Measurements from ENCODE around the gene TMEM130. TPM values are rescaled to one million over a fixed set of nuclear protein-coding genes. Genes with fewer than 3 reads are reported as not detected.
A peak's percentile ranks its signal among the peaks of the same experiment; 100 is the strongest.

Gene TMEM130
- total RNA-seq, 1 experiment from 2014 or later = 1.7 TPM

GRCh38 chr7:98866351-98866750 is 3.5 kb downstream of the TMEM130 start:
- H3T11ph ChIP-seq (ENCODE audit: low read length) = no peak overlapping the region
- TF ChIP-seq CTCF (conservative IDR thresholded peaks at IDR 0.05) = no peak
- Mint-ChIP-seq H3K9me3 (no peaks in the 10 kb centered on the region), H3K36me3 (ENCODE audit: insufficient read depth in 1 of 3, low read depth in 3 of 3) (no peaks in the 10 kb centered on the region), H3K4me1 (peaks cover 5 to 19% of the 10 kb centered on the region in 2 experiments), H3K27me3 (ENCODE audit: low read depth) (peaks cover 46% of the 10 kb centered on the region), H3K4me3 (no peak overlapping the region), H3K27ac (0 out of 7 replicates have a peak overlapping the region, but pooled peaks of 1 of the 3 experiments have one; percentile 55)
- no peaks in the 10 kb centered on the region for H3K79me1 ChIP-seq (ENCODE audit: insufficient read depth, low read depth, low read length, poor library complexity, severe bottlenecking)
- H3K27me3 ChIP-seq (ENCODE audit: insufficient read depth, low read length) = peaks cover 12% of the 10 kb centered on the region; the same call in 1 of the 2 replicates
- H4K20me1 ChIP-seq (ENCODE audit: control insufficient read depth, insufficient read depth, insufficient read length) = no peaks in the 10 kb centered on the region
- H3K23me2 ChIP-seq (ENCODE audit: insufficient read length, low read depth, low read length, poor library complexity, severe bottlenecking) = peaks cover 9% of the 10 kb centered on the region
- H3K56ac ChIP-seq (ENCODE audit: insufficient read length, low read depth, low read length) = no peak overlapping the region
- H2BK20ac ChIP-seq (ENCODE audit: low read depth, low read length, poor library complexity, severe bottlenecking) = no peak overlapping the region
- H2AFZ ChIP-seq (ENCODE audit: low read length) = no peak overlapping the region
- no peak overlapping the region for H3K23ac ChIP-seq (ENCODE audit: insufficient read length, low read depth, low read length)
- H4K8ac ChIP-seq (replicated peaks; ENCODE audit: insufficient read length, low read depth, low read length) = no peak overlapping the region
- no peak overlapping the region for H2BK5ac ChIP-seq (ENCODE audit: insufficient read length, low read length)
- no peak overlapping the region for H2BK15ac ChIP-seq (ENCODE audit: low read depth, low read length)
- H3K27ac ChIP-seq (ENCODE audit: insufficient read length, low read depth, low read length) = no peak overlapping the region
- no CpG with 5 or more reads among the region's 12 CpGs for WGBS (ENCODE audit: extremely low coverage, insufficient read length, low lambda C conversion rate)
- H3K4ac ChIP-seq (ENCODE audit: low read depth, low read length) = no peak overlapping the region
- no peak overlapping the region for H3K4me2 ChIP-seq (ENCODE audit: insufficient read depth, insufficient read length, low read length)
- H3K79me2 ChIP-seq (ENCODE audit: insufficient read depth, low read length) = no peaks in the 10 kb centered on the region
- no peaks in the 10 kb centered on the region; the same call in 1 of the 2 replicates for H3K4me1 ChIP-seq (ENCODE audit: insufficient read depth, low read length)
- no peak overlapping the region for H2AK5ac ChIP-seq (ENCODE audit: insufficient read length, low read length)
- no peak overlapping the region for H2BK120ac ChIP-seq (ENCODE audit: low read depth, low read length, poor library complexity, severe bottlenecking)
- no peak overlapping the region for H3K18ac ChIP-seq (ENCODE audit: insufficient read length, low read depth, low read length)
- no peak overlapping the region for H4K5ac ChIP-seq (ENCODE audit: insufficient read length, low read depth, low read length)
- no peak overlapping the region for H3K9ac ChIP-seq (ENCODE audit: extremely low read depth, insufficient read length, low read length)
- H4K91ac ChIP-seq (ENCODE audit: insufficient read length, low read depth, low read length) = no peak overlapping the region
- no peaks in the 10 kb centered on the region for H3K9me3 ChIP-seq (ENCODE audit: control insufficient read depth, low read depth, low read length)
- DNase-seq = no peak
- no peak overlapping the region for H2BK12ac ChIP-seq (ENCODE audit: insufficient read length, low read depth, low read length)
- no peak overlapping the region for H3K14ac ChIP-seq (ENCODE audit: insufficient read depth, low read length)
